ENCODE results near the gene PI3. TPM values are rescaled to one million over a fixed set of nuclear protein-coding genes. Genes with fewer than 3 reads are reported as not detected.

Gene PI3
- total RNA-seq, 1 donor from 2014 or later = not detected

- Histone ChIP-seq H3K9me3 (replicated peaks) (no peaks in the 10 kb centered on the region), H3K36me3 (no peaks in the 10 kb centered on the region), H3K27ac (replicated peaks) (no peak overlapping the region), H3K4me3 (no peak overlapping the region), H3K4me1 (no peaks in the 10 kb centered on the region), H3K27me3 (ENCODE audit: low read depth) (peaks cover 45% of the 10 kb centered on the region)
- intact Hi-C loops (cut with micrococcal nuclease) = no loop called here
- TF ChIP-seq, protein P1, sequence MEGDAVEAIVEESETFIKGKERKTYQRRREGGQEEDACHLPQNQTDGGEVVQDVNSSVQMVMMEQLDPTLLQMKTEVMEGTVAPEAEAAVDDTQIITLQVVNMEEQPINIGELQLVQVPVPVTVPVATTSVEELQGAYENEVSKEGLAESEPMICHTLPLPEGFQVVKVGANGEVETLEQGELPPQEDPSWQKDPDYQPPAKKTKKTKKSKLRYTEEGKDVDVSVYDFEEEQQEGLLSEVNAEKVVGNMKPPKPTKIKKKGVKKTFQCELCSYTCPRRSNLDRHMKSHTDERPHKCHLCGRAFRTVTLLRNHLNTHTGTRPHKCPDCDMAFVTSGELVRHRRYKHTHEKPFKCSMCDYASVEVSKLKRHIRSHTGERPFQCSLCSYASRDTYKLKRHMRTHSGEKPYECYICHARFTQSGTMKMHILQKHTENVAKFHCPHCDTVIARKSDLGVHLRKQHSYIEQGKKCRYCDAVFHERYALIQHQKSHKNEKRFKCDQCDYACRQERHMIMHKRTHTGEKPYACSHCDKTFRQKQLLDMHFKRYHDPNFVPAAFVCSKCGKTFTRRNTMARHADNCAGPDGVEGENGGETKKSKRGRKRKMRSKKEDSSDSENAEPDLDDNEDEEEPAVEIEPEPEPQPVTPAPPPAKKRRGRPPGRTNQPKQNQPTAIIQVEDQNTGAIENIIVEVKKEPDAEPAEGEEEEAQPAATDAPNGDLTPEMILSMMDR (IDR thresholded peaks at IDR 0.05; ENCODE audit: borderline replicate concordance) = no peak
- no peak for DNase-seq
Measured at GRCh38 chr20:45176526-45177267, 2.0 kb downstream of the PI3 start.

GRCh38 chr20:45179166-45179565 is 4.5 kb downstream of the PI3 start:
- intact Hi-C loops (cut with micrococcal nuclease) = no loop called here
- TF ChIP-seq, protein P1 (IDR thresholded peaks at IDR 0.05; ENCODE audit: borderline replicate concordance) = no peak
- H3K27me3 ChIP-seq (ENCODE audit: low read depth) = peaks cover 37% of the 10 kb centered on the region
- H3K27ac ChIP-seq (replicated peaks) = no peak overlapping the region
- no peak overlapping the region for H3K4me3 ChIP-seq
- H3K36me3 ChIP-seq = no peaks in the 10 kb centered on the region
- H3K9me3 ChIP-seq (replicated peaks) = no peaks in the 10 kb centered on the region
- H3K4me1 ChIP-seq = no peaks in the 10 kb centered on the region
- DNase-seq = no peak

DNA sequence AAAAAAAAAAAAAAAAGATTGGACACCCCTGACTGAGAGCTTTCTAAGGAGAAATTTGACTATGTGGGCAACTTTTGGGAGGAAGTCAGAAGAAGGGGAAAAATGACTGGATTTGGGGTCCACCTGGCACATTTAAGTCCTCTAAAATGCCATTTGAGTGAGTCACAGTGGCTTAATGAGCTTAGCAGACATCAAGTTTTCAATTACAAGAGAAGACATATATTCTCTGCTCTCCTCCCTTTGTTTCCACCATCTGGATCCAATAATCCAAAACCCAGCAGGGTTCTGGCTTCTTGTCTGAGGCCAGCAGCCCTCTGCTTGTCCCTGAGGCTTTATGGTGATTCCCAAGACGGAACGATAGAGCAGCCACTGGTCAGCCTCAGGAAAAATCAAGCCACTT is 6.9 kb downstream of the PI3 start:
- intact Hi-C loops (cut with micrococcal nuclease) = no loop called here
- TF ChIP-seq, protein P1 (IDR thresholded peaks at IDR 0.05; ENCODE audit: borderline replicate concordance) = no peak

DNA sequence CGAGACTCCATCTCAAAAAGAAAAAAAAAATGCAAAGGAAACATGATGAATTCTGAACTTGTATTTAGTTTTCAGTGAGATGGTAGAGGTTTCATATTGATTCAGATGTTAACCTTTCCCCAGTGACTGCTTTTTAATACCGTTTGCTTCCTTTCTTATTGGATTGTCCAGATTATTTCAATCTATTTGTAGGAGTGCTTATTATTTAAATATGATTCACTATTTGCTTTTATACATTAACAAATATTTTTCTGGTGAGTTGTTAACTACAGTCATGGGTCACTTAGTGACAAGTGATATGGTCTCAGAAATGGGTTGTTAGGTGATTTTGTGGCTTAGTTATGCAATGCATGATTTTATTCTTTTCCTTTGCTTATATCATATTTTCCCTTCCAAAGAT is 8.4 kb downstream of the PI3 start:
- no peak overlapping the region for H3K4me3 ChIP-seq
- peaks cover 30% of the 10 kb centered on the region for H3K27me3 ChIP-seq (ENCODE audit: low read depth)
- no peak overlapping the region for H3K27ac ChIP-seq (replicated peaks)
- no peak for DNase-seq
- H3K4me1 ChIP-seq = no peaks in the 10 kb centered on the region
- no peaks in the 10 kb centered on the region for H3K36me3 ChIP-seq
- intact Hi-C loops (cut with micrococcal nuclease) = no loop called here
- TF ChIP-seq, protein P1 (IDR thresholded peaks at IDR 0.05; ENCODE audit: borderline replicate concordance) = no peak
- no peaks in the 10 kb centered on the region for H3K9me3 ChIP-seq (replicated peaks)

More for the DNA sequence above, 6.9 kb downstream of the PI3 start:
- Histone ChIP-seq H3K4me1 (no peaks in the 10 kb centered on the region), H3K27me3 (ENCODE audit: low read depth) (peaks cover 23% of the 10 kb centered on the region), H3K36me3 (no peaks in the 10 kb centered on the region), H3K9me3 (replicated peaks) (no peaks in the 10 kb centered on the region), H3K27ac (replicated peaks) (no peak overlapping the region), H3K4me3 (no peak overlapping the region)
- DNase-seq = no peak

DNA sequence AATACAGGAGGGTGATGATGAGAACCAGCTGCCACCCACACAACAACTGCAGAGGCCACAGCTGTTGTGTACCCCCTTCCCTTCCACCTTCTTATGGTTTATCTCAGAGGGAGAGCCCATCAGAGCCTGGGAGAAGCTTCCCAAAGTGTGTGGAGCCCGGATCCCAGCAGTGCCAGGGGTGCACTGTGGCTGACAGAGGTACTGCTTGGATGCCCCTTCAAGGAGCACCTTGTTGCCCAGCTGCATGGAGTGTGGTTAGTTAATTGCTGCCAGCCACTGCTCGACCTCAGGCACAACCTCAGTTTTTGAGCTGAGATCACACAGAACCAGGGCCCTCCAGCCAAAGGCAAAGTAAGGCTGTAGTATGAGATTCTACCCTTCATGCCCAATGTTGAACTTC is 13.0 kb downstream of the PI3 start:
- H3K36me3 ChIP-seq = no peaks in the 10 kb centered on the region
- H3K4me3 ChIP-seq = no peak overlapping the region
- TF ChIP-seq, protein P1 (IDR thresholded peaks at IDR 0.05; ENCODE audit: borderline replicate concordance) = no peak
- H3K27me3 ChIP-seq (ENCODE audit: low read depth) = peaks cover 42% of the 10 kb centered on the region
- no peaks in the 10 kb centered on the region for H3K9me3 ChIP-seq (replicated peaks)
- no peak overlapping the region for H3K27ac ChIP-seq (replicated peaks)
- intact Hi-C loops (cut with micrococcal nuclease) = no loop called here
- no peaks in the 10 kb centered on the region for H3K4me1 ChIP-seq
- no peak for DNase-seq
